ENCODE data around the gene DOCK4.

The DOCK4 gene

DNA sequence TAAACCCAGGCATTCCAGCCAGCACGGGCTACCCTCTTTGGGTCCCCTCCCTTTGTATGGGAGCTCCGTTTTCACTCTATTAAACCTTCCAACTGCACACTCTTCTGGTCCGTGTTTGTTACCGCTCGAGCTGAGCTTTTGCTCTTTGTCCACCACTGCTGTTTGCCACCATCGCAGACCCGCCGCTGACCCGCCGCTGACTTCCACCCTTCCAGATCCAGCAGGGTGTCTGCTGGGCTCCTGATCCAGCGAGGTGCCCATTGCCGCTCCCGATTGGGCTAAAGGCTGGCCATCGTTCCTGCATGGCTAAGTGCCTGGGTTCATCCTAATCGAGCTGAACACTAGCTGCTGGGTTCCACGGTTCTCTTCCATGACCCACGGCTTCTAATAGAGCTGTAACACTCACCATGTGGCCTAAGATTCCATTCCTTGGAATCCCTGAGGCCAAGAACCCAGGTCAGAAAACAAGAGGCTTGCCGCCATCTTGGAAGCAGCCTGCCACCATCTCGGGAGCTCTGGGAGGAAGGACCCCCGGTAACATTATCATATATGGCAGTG, 14.8 kb upstream of the DOCK4 start:
- Histone ChIP-seq H3K79me2 (ENCODE audit: insufficient read depth, low read length) (no peaks in the 10 kb centered on the region; the same call in none of the 2 replicates), H3K36me3 (ENCODE audit: low read length) (no peaks in the 10 kb centered on the region), H3K9ac (ENCODE audit: low read length) (no peak overlapping the region), H3K4me3 (ENCODE audit: insufficient read depth, low read length, poor library complexity, severe bottlenecking) (no peak overlapping the region), H3F3A (ENCODE audit: insufficient read depth) (no peaks in the 10 kb centered on the region), H3K27me3 (ENCODE audit: low read length) (no peaks in the 10 kb centered on the region), H3K9me3 (ENCODE audit: insufficient read depth, low read length) (no peaks in the 10 kb centered on the region), H3K27ac (ENCODE audit: low read depth, low read length) (no peak overlapping the region), H2AFZ (ENCODE audit: low read depth, low read length, severe bottlenecking) (no peak overlapping the region), H3K4me2 (ENCODE audit: low read depth, low read length, poor library complexity, severe bottlenecking) (no peak overlapping the region), H3K9me2 (replicated peaks; ENCODE audit: insufficient read depth, low read length) (no peaks in the 10 kb centered on the region), H4K20me1 (ENCODE audit: low read depth, low read length) (no peaks in the 10 kb centered on the region)
- TF ChIP-seq EZH2phosphoT487 (conservative IDR thresholded peaks at IDR 0.05; ENCODE audit: low read length), result no peak
- TF ChIP-seq, protein P1, sequence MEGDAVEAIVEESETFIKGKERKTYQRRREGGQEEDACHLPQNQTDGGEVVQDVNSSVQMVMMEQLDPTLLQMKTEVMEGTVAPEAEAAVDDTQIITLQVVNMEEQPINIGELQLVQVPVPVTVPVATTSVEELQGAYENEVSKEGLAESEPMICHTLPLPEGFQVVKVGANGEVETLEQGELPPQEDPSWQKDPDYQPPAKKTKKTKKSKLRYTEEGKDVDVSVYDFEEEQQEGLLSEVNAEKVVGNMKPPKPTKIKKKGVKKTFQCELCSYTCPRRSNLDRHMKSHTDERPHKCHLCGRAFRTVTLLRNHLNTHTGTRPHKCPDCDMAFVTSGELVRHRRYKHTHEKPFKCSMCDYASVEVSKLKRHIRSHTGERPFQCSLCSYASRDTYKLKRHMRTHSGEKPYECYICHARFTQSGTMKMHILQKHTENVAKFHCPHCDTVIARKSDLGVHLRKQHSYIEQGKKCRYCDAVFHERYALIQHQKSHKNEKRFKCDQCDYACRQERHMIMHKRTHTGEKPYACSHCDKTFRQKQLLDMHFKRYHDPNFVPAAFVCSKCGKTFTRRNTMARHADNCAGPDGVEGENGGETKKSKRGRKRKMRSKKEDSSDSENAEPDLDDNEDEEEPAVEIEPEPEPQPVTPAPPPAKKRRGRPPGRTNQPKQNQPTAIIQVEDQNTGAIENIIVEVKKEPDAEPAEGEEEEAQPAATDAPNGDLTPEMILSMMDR (IDR thresholded peaks at IDR 0.05; ENCODE audit: insufficient read depth, low read length, poor library complexity, severe bottlenecking), result no peak

DNA sequence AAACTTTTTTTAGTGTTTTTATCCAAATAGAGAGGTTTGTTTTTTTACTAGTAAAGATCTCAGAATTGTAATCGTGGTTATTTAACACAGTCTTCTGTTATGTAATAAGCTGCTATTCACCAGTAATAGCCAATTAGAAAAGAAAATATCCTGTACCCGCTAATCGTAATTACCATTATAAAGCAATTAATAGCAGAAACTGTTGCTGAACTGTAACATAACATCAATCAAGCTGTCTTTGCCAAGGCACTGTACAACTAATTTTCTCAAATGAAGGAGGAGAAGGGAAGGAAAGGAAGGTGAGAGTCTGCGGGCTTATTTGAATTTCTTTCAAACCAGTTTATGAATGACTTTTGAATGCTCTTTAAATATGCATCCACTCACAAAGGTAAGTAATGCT, 9.6 kb upstream of the DOCK4 start:
- no peak overlapping the region for H3K4me2 ChIP-seq (ENCODE audit: low read depth, low read length, poor library complexity, severe bottlenecking)
- no peaks in the 10 kb centered on the region for H3K9me3 ChIP-seq (ENCODE audit: insufficient read depth, low read length)
- H3F3A ChIP-seq (ENCODE audit: insufficient read depth), result no peaks in the 10 kb centered on the region
- no peak overlapping the region for H3K9ac ChIP-seq (ENCODE audit: low read length)
- no peak overlapping the region for H2AFZ ChIP-seq (ENCODE audit: low read depth, low read length, severe bottlenecking)
- no peaks in the 10 kb centered on the region for H3K27me3 ChIP-seq (ENCODE audit: low read length)
- no peak overlapping the region for H3K4me3 ChIP-seq (ENCODE audit: insufficient read depth, low read length, poor library complexity, severe bottlenecking)
- peaks cover 5% of the 10 kb centered on the region; the same call in 1 of the 2 replicates for H4K20me1 ChIP-seq (ENCODE audit: low read depth, low read length)
- H3K27ac ChIP-seq (ENCODE audit: low read depth, low read length), result no peak overlapping the region
- peaks cover 5% of the 10 kb centered on the region for H3K79me2 ChIP-seq (ENCODE audit: insufficient read depth, low read length)
- TF ChIP-seq EZH2phosphoT487 (conservative IDR thresholded peaks at IDR 0.05; ENCODE audit: low read length), result no peak
- no peaks in the 10 kb centered on the region for H3K36me3 ChIP-seq (ENCODE audit: low read length)
- no peaks in the 10 kb centered on the region for H3K9me2 ChIP-seq (replicated peaks; ENCODE audit: insufficient read depth, low read length)

DNA sequence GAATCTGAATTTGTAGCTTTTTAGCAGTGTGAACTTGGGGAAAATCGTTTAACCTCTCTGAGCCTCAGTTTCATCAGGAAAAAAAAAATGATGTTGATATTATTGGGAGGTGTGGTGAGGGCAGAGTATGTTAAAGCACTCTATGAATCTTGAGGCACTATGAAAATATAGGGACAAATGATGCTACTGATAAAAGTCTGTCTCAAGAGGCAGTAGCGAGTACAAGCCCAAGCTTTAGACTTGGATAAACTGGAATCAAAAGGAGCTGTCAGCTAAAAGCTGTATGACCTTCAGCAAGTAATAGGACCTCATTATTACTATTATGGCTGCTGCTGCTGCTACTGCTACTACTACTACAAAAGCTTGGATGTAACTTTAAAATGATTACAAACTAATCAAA, 8.7 kb upstream of the DOCK4 start:
- Histone ChIP-seq H3K4me3 (ENCODE audit: insufficient read depth, low read length, poor library complexity, severe bottlenecking) (no peak overlapping the region), H4K20me1 (ENCODE audit: low read depth, low read length) (peaks cover 5% of the 10 kb centered on the region; the same call in 1 of the 2 replicates)

DNA sequence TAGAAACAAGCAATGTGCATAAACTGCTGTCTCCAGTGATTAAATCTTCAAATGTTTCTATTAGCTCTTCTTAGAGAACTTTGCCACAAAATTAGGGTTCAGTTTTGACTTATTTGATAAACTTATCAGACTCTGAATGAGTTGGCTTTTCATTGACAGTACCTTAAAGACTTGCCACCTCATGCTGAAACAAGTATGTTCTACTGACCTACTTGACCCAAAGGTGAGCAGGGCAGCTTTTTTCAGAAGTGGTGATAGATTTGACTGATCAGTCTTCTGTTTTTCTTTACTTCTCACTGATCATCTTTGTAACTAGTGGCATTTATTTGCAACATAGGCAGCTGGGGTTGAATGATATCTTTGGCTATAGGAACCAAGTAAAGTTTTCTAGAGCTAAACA, 8.1 kb upstream of the DOCK4 start:
- Histone ChIP-seq H3K27me3 (ENCODE audit: low read length) (no peaks in the 10 kb centered on the region), H3K9me3 (ENCODE audit: insufficient read depth, low read length) (no peaks in the 10 kb centered on the region), H3K27ac (ENCODE audit: low read depth, low read length) (no peak overlapping the region), H3K36me3 (ENCODE audit: low read length) (no peaks in the 10 kb centered on the region), H3K9me2 (replicated peaks; ENCODE audit: insufficient read depth, low read length) (no peaks in the 10 kb centered on the region), H2AFZ (ENCODE audit: low read depth, low read length, severe bottlenecking) (no peak overlapping the region), H3K4me3 (ENCODE audit: insufficient read depth, low read length, poor library complexity, severe bottlenecking) (no peak overlapping the region), H4K20me1 (ENCODE audit: low read depth, low read length) (peaks cover 5% of the 10 kb centered on the region; the same call in 1 of the 2 replicates), H3K9ac (ENCODE audit: low read length) (no peak overlapping the region), H3K4me2 (ENCODE audit: low read depth, low read length, poor library complexity, severe bottlenecking) (no peak overlapping the region), H3F3A (ENCODE audit: insufficient read depth) (no peaks in the 10 kb centered on the region), H3K79me2 (ENCODE audit: insufficient read depth, low read length) (peaks cover 6% of the 10 kb centered on the region)
- TF ChIP-seq EZH2phosphoT487 (conservative IDR thresholded peaks at IDR 0.05; ENCODE audit: low read length), result no peak
- TF ChIP-seq, protein P1 (IDR thresholded peaks at IDR 0.05; ENCODE audit: insufficient read depth, low read length, poor library complexity, severe bottlenecking), result no peak

More for the DNA sequence above, 8.7 kb upstream of the DOCK4 start:
- TF ChIP-seq, protein P1 (IDR thresholded peaks at IDR 0.05; ENCODE audit: insufficient read depth, low read length, poor library complexity, severe bottlenecking), result no peak
- TF ChIP-seq EZH2phosphoT487 (conservative IDR thresholded peaks at IDR 0.05; ENCODE audit: low read length), result no peak
- Histone ChIP-seq H3K9me3 (ENCODE audit: insufficient read depth, low read length) (no peaks in the 10 kb centered on the region), H3K4me2 (ENCODE audit: low read depth, low read length, poor library complexity, severe bottlenecking) (no peak overlapping the region), H2AFZ (ENCODE audit: low read depth, low read length, severe bottlenecking) (no peak overlapping the region), H3K79me2 (ENCODE audit: insufficient read depth, low read length) (peaks cover 5% of the 10 kb centered on the region), H3K36me3 (ENCODE audit: low read length) (no peaks in the 10 kb centered on the region), H3K9me2 (replicated peaks; ENCODE audit: insufficient read depth, low read length) (no peaks in the 10 kb centered on the region), H3F3A (ENCODE audit: insufficient read depth) (no peaks in the 10 kb centered on the region), H3K9ac (ENCODE audit: low read length) (no peak overlapping the region), H3K27me3 (ENCODE audit: low read length) (no peaks in the 10 kb centered on the region), H3K27ac (ENCODE audit: low read depth, low read length) (no peak overlapping the region)
